ENCODE results near the gene PDE4D.

- TF ChIP-seq CTCF (IDR thresholded peaks at IDR 0.05) (no peak), POLR2AphosphoS5 (IDR thresholded peaks at IDR 0.05) (no peak), EP300 (IDR thresholded peaks at IDR 0.05) (no peak)
These were observed 310.8 kb downstream of the PDE4D start for GRCh38 chr5:59582746-59583145.
